Chondrocyte (in vitro differentiated cells): Measurements from ENCODE around the gene PES1. TPM values are rescaled to one million over a fixed set of nuclear protein-coding genes. Genes with fewer than 3 reads are reported as not detected.
A peak's percentile ranks its signal among the peaks of the same experiment; 100 is the strongest.
"Not testable (repeated sequence)": the region's sequence is repeated elsewhere in the genome, so short reads cannot be mapped to it uniquely, and the experiment has no call there.

Experiments
- DNase-seq: peaks from one replicate; pipeline ENCODE4 v3.0.0; 2021; ENCODE audit warnings: mixed read lengths, low spot score
- H3K27ac Mint-ChIP-seq: one replicate; pipeline ENCODE4 v1.8.0; 2021; ENCODE audit warnings: mild to moderate bottlenecking, moderate library complexity, mixed read lengths; ENCODE audit not compliant: unreplicated experiment
- H3K27me3 Mint-ChIP-seq: 2 replicates; pipeline ENCODE4 v1.8.0; 2021; ENCODE audit warnings: low read depth, mixed read lengths
- H3K36me3 Mint-ChIP-seq: 2 replicates; pipeline ENCODE4 v1.8.0; 2021; ENCODE audit warnings: low read depth, mixed read lengths
- H3K4me1 Mint-ChIP-seq: 2 replicates; pipeline ENCODE4 v1.8.0; 2021; ENCODE audit warnings: low read depth, mild to moderate bottlenecking, mixed read lengths
- H3K4me3 Mint-ChIP-seq: one replicate; pipeline ENCODE4 v1.8.0; 2021; ENCODE audit warnings: mild to moderate bottlenecking, moderate library complexity, mixed read lengths; ENCODE audit not compliant: unreplicated experiment
- H3K9me3 Mint-ChIP-seq: 2 replicates; pipeline ENCODE4 v1.8.0; 2021; ENCODE audit warnings: low read depth, mixed read lengths
- total RNA-seq: library from RNA; stranded (reverse); gene quantifications from 3 replicates; pipeline ENCODE4 v1.2.1, GENCODE V29; 2021
- TF ChIP-seq, protein P1 (sequence below): fragments of 200-600 bp; sonication (generic); IDR thresholded peaks from 2 replicates; pipeline ENCODE4 v1.5.0; 2021; ENCODE audit warnings: antibody characterized with exemption, mild to moderate bottlenecking, moderate library complexity

PES1 gene
- total RNA-seq, 1 donor from 2014 or later: 53.6 TPM

- no peaks in the 10 kb centered on the region for H3K9me3 Mint-ChIP-seq
- H3K27ac Mint-ChIP-seq: no peak overlapping the region
- H3K4me1 Mint-ChIP-seq: peaks cover 6% of the 10 kb centered on the region
- peaks cover 13% of the 10 kb centered on the region for H3K27me3 Mint-ChIP-seq
- H3K36me3 Mint-ChIP-seq: no peaks in the 10 kb centered on the region
- no peak overlapping the region for H3K4me3 Mint-ChIP-seq
- TF ChIP-seq, protein P1, sequence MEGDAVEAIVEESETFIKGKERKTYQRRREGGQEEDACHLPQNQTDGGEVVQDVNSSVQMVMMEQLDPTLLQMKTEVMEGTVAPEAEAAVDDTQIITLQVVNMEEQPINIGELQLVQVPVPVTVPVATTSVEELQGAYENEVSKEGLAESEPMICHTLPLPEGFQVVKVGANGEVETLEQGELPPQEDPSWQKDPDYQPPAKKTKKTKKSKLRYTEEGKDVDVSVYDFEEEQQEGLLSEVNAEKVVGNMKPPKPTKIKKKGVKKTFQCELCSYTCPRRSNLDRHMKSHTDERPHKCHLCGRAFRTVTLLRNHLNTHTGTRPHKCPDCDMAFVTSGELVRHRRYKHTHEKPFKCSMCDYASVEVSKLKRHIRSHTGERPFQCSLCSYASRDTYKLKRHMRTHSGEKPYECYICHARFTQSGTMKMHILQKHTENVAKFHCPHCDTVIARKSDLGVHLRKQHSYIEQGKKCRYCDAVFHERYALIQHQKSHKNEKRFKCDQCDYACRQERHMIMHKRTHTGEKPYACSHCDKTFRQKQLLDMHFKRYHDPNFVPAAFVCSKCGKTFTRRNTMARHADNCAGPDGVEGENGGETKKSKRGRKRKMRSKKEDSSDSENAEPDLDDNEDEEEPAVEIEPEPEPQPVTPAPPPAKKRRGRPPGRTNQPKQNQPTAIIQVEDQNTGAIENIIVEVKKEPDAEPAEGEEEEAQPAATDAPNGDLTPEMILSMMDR: no peak
- no peak for DNase-seq
Measured at GRCh38 chr22:30564045-30564760, 27.5 kb downstream of the PES1 start.

DNA sequence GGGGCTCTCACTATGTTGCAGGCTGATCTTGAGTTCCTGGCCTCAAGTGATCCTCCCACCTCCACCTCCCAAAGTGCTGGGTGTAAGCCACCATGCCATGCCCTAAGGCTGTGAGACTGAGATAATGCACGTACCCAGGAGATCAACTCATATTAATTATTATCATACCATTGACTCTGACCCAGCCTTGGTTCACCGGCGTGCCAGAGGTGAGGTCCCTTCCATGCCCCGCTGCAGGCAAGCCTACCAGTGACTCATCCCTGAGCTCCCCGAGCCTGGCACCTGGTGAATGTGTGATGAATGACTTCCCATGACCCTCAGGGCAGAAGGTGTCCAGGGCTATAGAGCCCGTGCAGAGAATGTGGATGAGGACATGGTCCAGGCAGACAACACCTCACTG, 29.3 kb downstream of the PES1 start:
- Mint-ChIP-seq H3K36me3 (no peaks in the 10 kb centered on the region), H3K27me3 (peaks cover 11% of the 10 kb centered on the region), H3K4me1 (peaks cover 6% of the 10 kb centered on the region), H3K27ac (no peak overlapping the region), H3K9me3 (no peaks in the 10 kb centered on the region), H3K4me3 (no peak overlapping the region)
- TF ChIP-seq, protein P1: no peak
- DNase-seq: no peak

- Mint-ChIP-seq H3K4me3 (no peak overlapping the region), H3K9me3 (no peaks in the 10 kb centered on the region), H3K36me3 (no peaks in the 10 kb centered on the region), H3K27me3 (peaks cover 8% of the 10 kb centered on the region), H3K4me1 (peaks cover 6% of the 10 kb centered on the region), H3K27ac (no peak overlapping the region)
- DNase-seq: no peak
- TF ChIP-seq, protein P1: no peak
Measured at GRCh38 chr22:30561402-30562189, 30.1 kb downstream of the PES1 start.

- not testable (repeated sequence) for H3K4me3 Mint-ChIP-seq
Measured at GRCh38 chr22:30560643-30561202, 31.0 kb downstream of the PES1 start.

GRCh38 chr22:30559889-30560288, 31.8 kb downstream of the PES1 start:
- Mint-ChIP-seq H3K27ac (no peak overlapping the region), H3K27me3 (peaks cover 2% of the 10 kb centered on the region), H3K4me1 (peaks cover 6% of the 10 kb centered on the region), H3K36me3 (no peaks in the 10 kb centered on the region), H3K9me3 (no peaks in the 10 kb centered on the region), H3K4me3 (no peak overlapping the region)
- TF ChIP-seq, protein P1: no peak
- no peak for DNase-seq

More at GRCh38 chr22:30560643-30561202, 31.0 kb downstream of the PES1 start:
- not testable (repeated sequence) for H3K9me3 Mint-ChIP-seq, H3K27ac Mint-ChIP-seq, H3K36me3 Mint-ChIP-seq, H3K27me3 Mint-ChIP-seq, H3K4me1 Mint-ChIP-seq, DNase-seq
- TF ChIP-seq, protein P1: peak; percentile 37
